Activated B cell treated with CpG ODN at 0.5 μM for 24 hours (primary cell): ENCODE data around the gene NPL. TPM values are rescaled to one million over a fixed set of nuclear protein-coding genes. Genes with fewer than 3 reads are reported as not detected.

Experiments used
- ATAC-seq: fragments of 200-7000 bp; cut with Tn5 transposase; one replicate; pipeline ENCODE4 v1.10.0; 2021; ENCODE audit warnings: low read depth, mild to moderate bottlenecking, moderate library complexity
- CTCF ChIA-PET: fragments of 350-600 bp; sonication (Branson Sonifier 250); formaldehyde crosslinking; loops from one replicate; lab custom pipeline; 2021; ENCODE audit warnings: antibody characterized with exemption; lab: Charles Lee
- POLR2A ChIA-PET: fragments of 350-600 bp; sonication (Branson Sonifier 250); formaldehyde crosslinking; loops from one replicate; lab custom pipeline; 2021; ENCODE audit warnings: antibody characterized with exemption; lab: Charles Lee
- DNase-seq: peaks from one replicate; pipeline ENCODE4 v3.0.0; 2022
- H3K27ac Mint-ChIP-seq: one replicate; pipeline ENCODE4 v1.8.0; 2020; ENCODE audit warnings: mixed read lengths
- H3K27me3 Mint-ChIP-seq: one replicate; pipeline ENCODE4 v1.8.0; 2021; ENCODE audit warnings: mixed read lengths
- H3K36me3 Mint-ChIP-seq: one replicate; pipeline ENCODE4 v1.8.0; 2021; ENCODE audit warnings: low read depth, mixed read lengths
- H3K4me1 Mint-ChIP-seq: one replicate; pipeline ENCODE4 v1.8.0; 2021; ENCODE audit warnings: mixed read lengths
- H3K4me3 Mint-ChIP-seq: one replicate; pipeline ENCODE4 v1.8.0; 2020; ENCODE audit warnings: mild to moderate bottlenecking, mixed read lengths
- H3K9me3 Mint-ChIP-seq: one replicate; pipeline ENCODE4 v1.8.0; 2020; ENCODE audit warnings: mixed read lengths
- intact Hi-C: fragments of 100-400 bp; cut with micrococcal nuclease; formaldehyde crosslinking; loops from one replicate; pipeline ENCODE4 v1.15.1; 2024
- total RNA-seq: library from RNA; stranded (reverse); gene quantifications from 2 replicates; pipeline ENCODE4 v1.2.3, GENCODE V29; 2022
- TF ChIP-seq, protein P1 (sequence below): fragments of 200-600 bp; IDR thresholded peaks from one replicate; pipeline ENCODE4 v1.8.0; 2022; ENCODE audit warnings: antibody characterized with exemption, mild to moderate bottlenecking

NPL gene
- total RNA-seq, 1 donor from 2014 or later: 2.9 TPM

DNA sequence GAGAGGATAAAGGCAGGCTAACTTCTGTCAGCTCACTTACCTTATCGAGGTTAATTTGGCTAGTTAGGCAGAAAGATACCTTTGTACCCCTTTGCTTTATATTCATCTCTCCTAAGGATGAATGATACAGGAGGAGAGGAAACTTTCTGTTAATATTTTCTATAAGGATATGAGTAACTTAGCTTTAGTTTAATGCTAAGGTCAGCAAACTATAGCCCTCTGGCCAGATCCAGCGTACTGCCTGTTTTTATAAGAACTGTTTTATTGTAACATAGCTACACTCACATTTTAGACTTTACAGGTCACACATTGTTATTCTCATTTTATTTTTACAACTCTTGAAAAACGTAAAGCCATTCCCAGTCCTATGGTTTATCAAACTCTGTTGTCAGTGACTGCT lies 67.6 kb downstream of the NPL start:
- intact Hi-C loops: no loop called here
- ATAC-seq: no peak

DNA sequence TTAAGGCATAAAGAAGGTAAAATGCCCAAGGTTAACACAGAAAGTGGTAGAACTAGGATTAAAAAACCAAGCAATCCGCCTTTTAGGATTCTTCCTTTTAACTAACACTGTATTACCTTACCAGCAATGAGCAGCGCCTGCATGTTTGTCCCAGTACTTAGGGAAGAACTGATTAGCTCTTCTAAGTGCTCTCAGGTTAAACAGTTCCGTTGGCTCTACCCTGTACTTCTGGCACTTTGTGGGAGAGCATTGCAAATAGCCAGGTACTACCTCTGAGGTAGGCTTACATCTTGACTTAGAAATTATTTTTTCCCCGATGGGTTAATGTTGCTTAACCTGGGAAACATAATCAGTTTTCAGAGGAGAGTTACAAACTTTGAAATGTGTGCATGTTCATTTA lies 71.1 kb downstream of the NPL start:
- ChIA-PET CTCF (no interaction called here), POLR2A (no interaction called here)
- ATAC-seq (no peak), DNase-seq (no peak)
- no peak overlapping the region for H3K27ac Mint-ChIP-seq
- H3K27me3 Mint-ChIP-seq: no peaks in the 10 kb centered on the region
- intact Hi-C loops: no loop called here
- no peaks in the 10 kb centered on the region for H3K4me1 Mint-ChIP-seq
- H3K36me3 Mint-ChIP-seq: peaks cover 90% of the 10 kb centered on the region
- TF ChIP-seq, protein P1, sequence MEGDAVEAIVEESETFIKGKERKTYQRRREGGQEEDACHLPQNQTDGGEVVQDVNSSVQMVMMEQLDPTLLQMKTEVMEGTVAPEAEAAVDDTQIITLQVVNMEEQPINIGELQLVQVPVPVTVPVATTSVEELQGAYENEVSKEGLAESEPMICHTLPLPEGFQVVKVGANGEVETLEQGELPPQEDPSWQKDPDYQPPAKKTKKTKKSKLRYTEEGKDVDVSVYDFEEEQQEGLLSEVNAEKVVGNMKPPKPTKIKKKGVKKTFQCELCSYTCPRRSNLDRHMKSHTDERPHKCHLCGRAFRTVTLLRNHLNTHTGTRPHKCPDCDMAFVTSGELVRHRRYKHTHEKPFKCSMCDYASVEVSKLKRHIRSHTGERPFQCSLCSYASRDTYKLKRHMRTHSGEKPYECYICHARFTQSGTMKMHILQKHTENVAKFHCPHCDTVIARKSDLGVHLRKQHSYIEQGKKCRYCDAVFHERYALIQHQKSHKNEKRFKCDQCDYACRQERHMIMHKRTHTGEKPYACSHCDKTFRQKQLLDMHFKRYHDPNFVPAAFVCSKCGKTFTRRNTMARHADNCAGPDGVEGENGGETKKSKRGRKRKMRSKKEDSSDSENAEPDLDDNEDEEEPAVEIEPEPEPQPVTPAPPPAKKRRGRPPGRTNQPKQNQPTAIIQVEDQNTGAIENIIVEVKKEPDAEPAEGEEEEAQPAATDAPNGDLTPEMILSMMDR: no peak
- no peak overlapping the region for H3K4me3 Mint-ChIP-seq
- no peaks in the 10 kb centered on the region for H3K9me3 Mint-ChIP-seq

More for the DNA sequence above, 67.6 kb downstream of the NPL start:
- H3K27ac Mint-ChIP-seq: no peak overlapping the region
- H3K36me3 Mint-ChIP-seq: peaks cover 93% of the 10 kb centered on the region
- TF ChIP-seq, protein P1: no peak
- H3K4me3 Mint-ChIP-seq: no peak overlapping the region
- no peaks in the 10 kb centered on the region for H3K9me3 Mint-ChIP-seq
- no peak for DNase-seq
- ChIA-PET CTCF (no interaction called here), POLR2A (no interaction called here)
- no peaks in the 10 kb centered on the region for H3K4me1 Mint-ChIP-seq
- H3K27me3 Mint-ChIP-seq: no peaks in the 10 kb centered on the region

DNA sequence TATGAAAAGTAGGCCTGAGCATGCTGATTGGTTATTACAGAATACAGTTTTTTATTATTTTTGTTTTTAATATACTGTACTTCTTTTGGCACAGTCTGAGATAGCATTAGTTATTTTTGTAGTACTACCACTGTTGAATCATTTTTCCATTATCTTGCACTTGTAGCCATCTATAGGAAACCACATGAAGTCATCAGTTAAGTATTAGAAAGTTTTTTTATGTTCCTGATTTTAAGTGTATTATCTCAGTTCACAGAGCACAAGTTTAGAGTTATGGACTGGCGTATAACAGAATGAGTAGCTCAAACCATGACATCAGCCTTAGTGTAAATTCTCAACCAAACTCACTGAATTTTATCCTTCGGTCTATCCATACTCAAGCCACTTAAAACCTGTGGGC lies 72.4 kb downstream of the NPL start:
- ChIA-PET CTCF (no interaction called here), POLR2A (no interaction called here)
- intact Hi-C loops: no loop called here
- no peak for ATAC-seq
- no peaks in the 10 kb centered on the region for H3K27me3 Mint-ChIP-seq
- H3K27ac Mint-ChIP-seq: no peak overlapping the region
- DNase-seq: no peak
- H3K4me3 Mint-ChIP-seq: no peak overlapping the region
- no peaks in the 10 kb centered on the region for H3K4me1 Mint-ChIP-seq
- no peaks in the 10 kb centered on the region for H3K9me3 Mint-ChIP-seq
- TF ChIP-seq, protein P1: no peak
- peaks cover 91% of the 10 kb centered on the region for H3K36me3 Mint-ChIP-seq

DNA sequence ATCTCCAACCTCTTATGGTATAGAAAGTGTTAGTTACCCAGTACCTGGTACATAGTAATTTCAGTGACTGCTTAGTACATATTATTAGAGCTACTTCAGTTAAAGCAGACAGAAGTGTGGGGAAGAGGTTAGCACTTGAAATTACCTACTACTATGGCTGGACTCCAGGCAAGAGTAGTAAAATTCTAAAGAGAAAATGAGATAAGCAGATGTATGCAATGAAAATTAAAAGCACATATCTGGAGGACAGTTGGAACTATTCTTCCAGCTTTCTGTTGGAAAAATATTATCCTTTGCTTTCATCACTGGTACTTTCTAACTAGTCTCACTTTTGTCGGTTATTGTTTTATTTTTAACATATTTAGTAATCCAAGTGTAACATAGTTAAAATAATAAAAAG lies 73.3 kb downstream of the NPL start:
- TF ChIP-seq, protein P1: no peak
- no peak for DNase-seq
- intact Hi-C loops: no loop called here
- Mint-ChIP-seq H3K9me3 (no peaks in the 10 kb centered on the region), H3K27ac (no peak overlapping the region), H3K4me3 (no peak overlapping the region), H3K36me3 (peaks cover 91% of the 10 kb centered on the region), H3K27me3 (no peaks in the 10 kb centered on the region), H3K4me1 (no peaks in the 10 kb centered on the region)
- no peak for ATAC-seq
- POLR2A ChIA-PET: no interaction called here
- CTCF ChIA-PET: no interaction called here

DNA sequence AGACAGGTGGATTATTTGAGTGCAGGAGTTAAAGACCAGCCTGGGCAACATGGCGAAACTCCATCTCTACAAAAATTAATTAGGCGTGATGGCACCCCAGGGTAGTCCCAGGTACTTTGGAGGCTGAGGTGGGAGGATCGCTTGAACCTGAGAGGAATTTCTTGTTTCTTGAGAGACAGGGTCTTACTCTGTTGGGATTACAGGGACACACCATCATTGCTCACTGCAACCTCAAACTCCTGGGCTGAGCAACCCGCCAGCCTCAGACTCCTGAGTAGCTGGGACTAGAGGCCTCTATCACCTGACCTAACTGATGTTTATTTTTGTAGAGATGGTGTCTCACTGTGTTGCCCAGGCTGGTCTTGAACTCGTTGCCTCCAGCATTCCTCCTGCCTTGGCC lies 74.4 kb downstream of the NPL start:
- POLR2A ChIA-PET: no interaction called here
- H3K27ac Mint-ChIP-seq: no peak overlapping the region
- no peaks in the 10 kb centered on the region for H3K4me1 Mint-ChIP-seq
- CTCF ChIA-PET: no interaction called here
- H3K36me3 Mint-ChIP-seq: peaks cover 87% of the 10 kb centered on the region
- H3K4me3 Mint-ChIP-seq: no peak overlapping the region
- H3K9me3 Mint-ChIP-seq: no peaks in the 10 kb centered on the region
- intact Hi-C loops: loop anchor here (2.0 kb wide), 1 partner anchor 15 kb away; no protein-coding TSS in a partner anchor
- TF ChIP-seq, protein P1: no peak
- no peaks in the 10 kb centered on the region for H3K27me3 Mint-ChIP-seq
- DNase-seq: no peak
- ATAC-seq: no peak
